Urinary bladder (tissue), 4 donors: ENCODE measurements around the gene TNFAIP1. TPM values are rescaled to one million over a fixed set of nuclear protein-coding genes. Genes with fewer than 3 reads are reported as not detected.
"Not testable (repeated sequence)": the region's sequence is repeated elsewhere in the genome, so short reads cannot be mapped to it uniquely, and the experiment has no call there.

Source experiments
- DNase-seq: peaks from one replicate; pipeline ENCODE4 v3.0.0-alpha.2; 2015; ENCODE audit errors: extremely low spot score
- H3K27ac ChIP-seq: one replicate; pipeline ENCODE4 v1.5.1; 2013; ENCODE audit warnings: low read depth, mild to moderate bottlenecking, moderate library complexity
- H3K36me3 ChIP-seq: one replicate; pipeline ENCODE4 v1.6.1; 2013; ENCODE audit warnings: mild to moderate bottlenecking, moderate library complexity; ENCODE audit not compliant: insufficient read depth
- H3K4me1 ChIP-seq: one replicate; pipeline ENCODE4 v1.6.1; 2013; ENCODE audit warnings: mild to moderate bottlenecking, moderate library complexity; ENCODE audit not compliant: insufficient read depth
- H3K4me3 ChIP-seq: one replicate; pipeline ENCODE4 v1.5.1; 2013; ENCODE audit warnings: low read depth, low read length
- WGBS: extraction: QIAGEN DNeasy Blood & Tissue Kit; methylation state at CpG from one replicate; pipeline ENCODE4 v1.1.7; 2013; 5-methylcytosine and 5-hydroxymethylcytosine counted together
- polyA plus RNA-seq: library from polyadenylated mRNA; stranded (reverse); fragments of 200-250 nt; gene quantifications from one replicate; pipeline ENCODE4 v1.2.3, GENCODE V29; 2013
- total RNA-seq: library from RNA; depleted of rRNA; stranded (reverse); fragments of >200 nt; gene quantifications from one replicate; pipeline ENCODE4 v1.2.3, GENCODE V29; 2014
- donor health status: healthy with polysubstance abuse.
- donor health status: healthy.

Gene TNFAIP1, protein sequence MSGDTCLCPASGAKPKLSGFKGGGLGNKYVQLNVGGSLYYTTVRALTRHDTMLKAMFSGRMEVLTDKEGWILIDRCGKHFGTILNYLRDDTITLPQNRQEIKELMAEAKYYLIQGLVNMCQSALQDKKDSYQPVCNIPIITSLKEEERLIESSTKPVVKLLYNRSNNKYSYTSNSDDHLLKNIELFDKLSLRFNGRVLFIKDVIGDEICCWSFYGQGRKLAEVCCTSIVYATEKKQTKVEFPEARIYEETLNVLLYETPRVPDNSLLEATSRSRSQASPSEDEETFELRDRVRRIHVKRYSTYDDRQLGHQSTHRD
- total RNA-seq (20.4 TPM), polyA plus RNA-seq (27.2 TPM)

DNA sequence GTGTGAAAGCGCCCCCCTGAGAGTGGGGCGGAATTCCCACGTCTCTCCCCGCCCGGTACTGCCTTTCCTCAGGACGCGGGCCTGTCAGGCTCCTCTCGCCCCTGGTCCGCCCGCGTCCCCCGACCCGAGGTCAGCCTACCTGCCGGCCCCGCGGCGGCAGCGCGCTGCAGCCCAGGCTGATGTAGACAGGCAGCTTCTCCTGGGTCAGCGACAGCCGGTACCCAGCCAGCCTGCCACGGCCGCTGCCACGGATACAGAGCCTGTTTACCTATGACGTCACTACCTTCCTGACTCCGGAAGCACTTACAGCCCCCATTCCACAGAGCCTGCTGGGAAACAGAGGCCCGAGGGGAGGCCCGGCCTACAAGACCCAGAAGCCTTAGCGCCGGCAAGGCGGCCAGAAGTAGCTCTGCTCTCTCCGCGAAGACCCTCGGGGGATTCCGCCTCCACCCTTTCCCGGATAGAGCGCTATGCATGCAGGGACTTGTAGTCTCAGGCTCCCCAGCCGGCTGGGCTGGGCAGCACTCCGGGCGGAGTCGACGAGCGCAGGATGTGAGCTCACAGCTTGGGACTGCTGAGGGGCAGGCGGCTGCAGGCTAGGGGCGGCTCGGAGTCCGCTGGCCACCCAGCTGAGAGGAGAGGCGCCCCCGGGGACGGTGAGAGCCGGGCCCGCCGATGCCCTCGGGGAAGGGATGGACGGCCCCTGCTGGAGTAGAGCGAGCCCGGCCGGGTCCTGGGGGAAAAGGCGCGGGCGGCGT, at the start of gene TNFAIP1, which contains the start of gene IFT20:
TSS of gene TNFAIP1 (plus strand) at position 561 of the 758 bp plus-strand sequence. CDS start 3,761 bp downstream, outside the sequence.
TSS of gene IFT20 (minus strand) at position 272 of the 758 bp plus-strand sequence. CDS start 3,487 bp downstream, outside the sequence.
- peak within 1 kb of the TSS; percentile 82 for H3K27ac ChIP-seq
- DNase-seq = peak; percentile 99
- H3K4me1 ChIP-seq = no peaks in the 10 kb centered on the region
- peak within 1 kb of the TSS; percentile 78 for H3K4me3 ChIP-seq
- H3K36me3 ChIP-seq = peaks cover 4% of the 10 kb centered on the region
- WGBS = under 1% methylated on average over 62 of the region's 62 CpGs

DNA sequence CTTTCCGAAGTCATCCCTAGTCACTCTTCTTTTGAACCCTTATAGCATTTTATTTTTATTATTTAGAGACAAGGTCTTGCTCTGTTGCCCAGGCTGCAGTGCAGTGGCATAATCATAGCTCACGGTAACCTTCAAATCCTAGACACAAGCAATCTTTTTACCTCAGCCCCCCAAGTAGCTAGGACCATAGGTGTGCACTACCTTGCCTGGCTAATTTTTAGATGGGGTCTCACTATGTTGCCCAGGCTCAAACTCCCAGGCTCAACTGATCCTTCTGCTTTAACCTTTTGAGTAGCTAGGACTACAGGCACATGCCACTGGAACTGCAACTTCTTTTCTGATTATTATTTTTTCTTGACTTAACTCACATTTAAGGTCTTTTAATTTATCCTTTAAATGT, 49.6 kb upstream of the TNFAIP1 start:
- no peak overlapping the region for H3K27ac ChIP-seq
- WGBS = 48% methylated on average over 2 of the region's 2 CpGs
- DNase-seq = no peak
- H3K4me1 ChIP-seq = no peaks in the 10 kb centered on the region
- no peak overlapping the region for H3K4me3 ChIP-seq
- H3K36me3 ChIP-seq = no peaks in the 10 kb centered on the region

DNA sequence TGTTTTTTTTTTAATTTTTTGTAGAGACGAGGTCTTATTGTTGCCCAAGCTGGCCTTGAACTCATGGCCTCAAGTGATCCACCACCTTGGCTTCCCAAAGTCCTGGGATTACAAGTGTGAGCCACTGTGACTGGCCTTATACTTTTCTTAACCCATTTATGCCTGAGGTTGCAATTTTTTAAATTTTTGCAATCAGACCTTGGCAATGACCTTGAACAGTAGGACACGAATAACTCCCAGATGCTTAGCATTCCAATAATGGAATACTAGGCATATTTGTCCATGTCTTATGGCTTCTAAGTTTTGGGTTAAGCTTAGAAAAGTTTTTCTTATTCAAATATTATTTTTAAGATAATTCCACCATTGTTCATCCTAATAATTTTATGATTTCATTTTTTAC, 44.9 kb upstream of the TNFAIP1 start:
- no peak overlapping the region for H3K4me3 ChIP-seq
- no peaks in the 10 kb centered on the region for H3K4me1 ChIP-seq
- no peaks in the 10 kb centered on the region for H3K36me3 ChIP-seq
- WGBS = 70% methylated on average over 2 of the region's 2 CpGs
- no peak for DNase-seq
- no peak overlapping the region for H3K27ac ChIP-seq

DNA sequence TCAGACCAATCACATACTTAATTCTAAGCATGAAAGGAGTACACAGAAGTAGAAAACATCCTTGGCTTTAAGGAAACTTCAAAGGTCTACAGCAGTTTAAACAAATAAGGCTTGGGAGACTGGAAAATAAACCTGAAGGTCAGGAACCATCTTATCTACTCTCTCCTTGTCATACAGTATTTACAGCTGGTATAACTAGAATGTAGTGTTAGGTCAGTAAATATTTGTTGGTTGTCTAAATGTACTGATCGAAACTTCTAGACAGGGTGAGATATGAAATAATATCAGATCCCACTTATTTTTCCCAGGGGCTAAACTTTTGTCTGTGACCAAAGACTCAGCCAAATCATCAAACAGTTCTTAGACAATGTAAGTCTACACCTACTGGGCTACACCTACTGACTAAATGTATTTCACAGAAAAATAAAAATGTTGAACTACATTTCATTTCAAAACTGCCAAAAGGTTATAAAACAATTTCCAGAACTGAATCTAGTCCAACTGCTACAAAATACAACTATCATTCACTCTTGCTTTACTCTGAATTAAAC, 43.7 kb upstream of the TNFAIP1 start:
- no peak for DNase-seq
- Histone ChIP-seq H3K36me3 (no peaks in the 10 kb centered on the region), H3K27ac (no peak overlapping the region), H3K4me1 (no peaks in the 10 kb centered on the region), H3K4me3 (no peak overlapping the region)
- WGBS = 54% methylated on average over 1 of the region's 1 CpG

DNA sequence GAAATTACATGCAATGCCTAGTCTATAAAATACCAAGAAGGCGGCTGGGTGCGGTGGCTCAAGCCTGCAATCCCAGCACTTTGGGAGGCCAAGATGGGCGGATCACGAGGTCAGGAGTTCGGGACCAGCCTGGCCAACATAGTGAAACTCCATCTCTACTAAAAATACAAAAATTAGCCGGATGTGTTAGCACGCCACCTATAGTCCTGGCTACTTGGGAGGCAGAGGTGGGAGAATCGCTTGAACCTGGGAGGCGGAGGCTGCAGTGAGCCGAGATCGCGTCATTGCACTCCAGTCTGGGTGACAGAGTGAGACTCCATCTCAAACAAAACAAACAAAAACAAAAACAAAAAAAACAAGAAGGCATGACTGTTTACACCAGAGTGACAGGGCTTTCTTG, 42.7 kb upstream of the TNFAIP1 start:
- H3K4me1 ChIP-seq, H3K27ac ChIP-seq, H3K36me3 ChIP-seq, DNase-seq, H3K4me3 ChIP-seq: not testable (repeated sequence)
- WGBS = 78% methylated on average over 12 of the region's 12 CpGs

DNA sequence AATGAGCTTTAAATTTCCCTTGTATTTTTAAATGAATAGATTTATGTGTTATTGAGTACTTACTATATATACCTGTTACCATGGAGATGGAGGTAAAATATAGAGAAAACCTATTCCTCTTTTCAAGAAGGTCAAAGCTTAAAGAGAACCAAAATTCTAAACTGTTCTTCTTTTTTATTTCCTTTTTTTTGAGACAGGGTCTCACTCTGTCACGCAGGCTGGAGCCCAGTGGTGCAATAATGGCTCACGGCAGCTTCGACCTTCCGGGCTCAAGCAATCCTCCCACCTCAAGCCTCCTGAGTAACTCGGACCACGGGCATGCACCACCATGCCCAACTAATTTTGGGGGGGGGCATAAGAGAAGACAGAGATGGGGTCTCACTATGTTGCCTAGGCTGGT, 41.6 kb upstream of the TNFAIP1 start:
- Histone ChIP-seq H3K36me3 (no peaks in the 10 kb centered on the region), H3K27ac (no peak overlapping the region), H3K4me3 (no peak overlapping the region), H3K4me1 (no peaks in the 10 kb centered on the region)
- DNase-seq = no peak
- WGBS = 87% methylated on average over 6 of the region's 6 CpGs

DNA sequence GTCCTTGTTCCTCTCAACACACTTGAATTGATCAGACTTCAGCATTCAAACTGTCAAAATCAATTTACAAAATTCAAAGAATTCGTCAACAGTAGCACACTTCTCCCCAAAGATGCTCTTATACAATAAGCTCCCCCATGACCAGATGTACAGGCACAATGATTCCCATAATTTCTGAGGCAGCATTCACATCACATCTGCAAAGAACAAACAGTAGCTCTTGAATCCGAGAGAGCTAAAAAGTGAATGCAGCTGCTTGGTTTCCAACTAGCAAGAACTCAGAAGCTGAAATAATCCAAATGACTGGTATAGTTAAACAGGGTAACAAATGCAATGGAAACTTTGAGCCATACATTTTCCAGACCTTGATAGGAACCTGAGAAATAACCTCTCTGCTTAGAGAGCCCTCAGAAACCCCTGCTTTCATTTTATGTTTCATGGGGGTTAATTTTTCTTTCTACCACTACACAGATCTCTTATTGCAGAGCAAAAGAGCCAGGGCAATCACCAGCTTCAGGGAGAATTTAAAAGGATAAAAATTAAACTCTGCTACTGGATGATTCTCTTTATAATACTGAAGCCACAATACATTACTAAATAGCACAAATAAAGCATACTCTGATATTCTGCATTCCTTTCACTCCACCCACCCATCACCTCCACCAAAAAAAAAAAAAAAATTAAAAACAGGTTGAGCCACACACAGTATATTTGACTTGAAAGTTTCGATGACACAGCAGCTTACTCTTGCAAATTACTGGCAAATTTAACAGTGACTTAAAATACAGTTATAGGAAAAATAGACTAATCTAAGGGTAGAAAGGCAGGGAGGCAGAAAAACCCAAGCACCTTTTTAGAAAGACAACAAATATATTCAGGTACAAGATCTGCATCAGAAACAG, 39.6 kb upstream of the TNFAIP1 start:
- Histone ChIP-seq H3K4me3 (no peak overlapping the region), H3K27ac (no peak overlapping the region), H3K36me3 (no peaks in the 10 kb centered on the region), H3K4me1 (no peaks in the 10 kb centered on the region)
- WGBS = 63% methylated on average over 3 of the region's 3 CpGs
- no peak for DNase-seq

DNA sequence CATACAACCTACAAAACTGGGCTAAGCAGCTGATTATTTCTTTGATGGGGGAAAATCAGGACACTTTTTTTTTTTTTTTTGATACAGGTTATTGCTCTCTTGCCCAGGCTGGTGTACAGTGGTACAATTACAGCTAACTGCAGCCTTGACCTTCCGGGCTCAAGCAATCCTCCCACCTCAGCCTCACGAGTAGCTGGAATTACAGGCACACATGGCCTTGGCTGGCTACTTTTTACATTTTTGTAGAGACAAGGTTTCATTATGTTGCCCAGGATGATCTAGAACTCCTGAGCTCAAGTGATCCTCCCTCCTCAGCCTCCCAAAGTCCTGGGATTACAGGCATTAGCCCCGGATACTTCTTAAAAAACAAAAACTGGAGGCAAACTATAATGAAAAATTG, 37.1 kb upstream of the TNFAIP1 start:
- 77% methylated on average over 3 of the region's 3 CpGs for WGBS
- DNase-seq = no peak

DNA sequence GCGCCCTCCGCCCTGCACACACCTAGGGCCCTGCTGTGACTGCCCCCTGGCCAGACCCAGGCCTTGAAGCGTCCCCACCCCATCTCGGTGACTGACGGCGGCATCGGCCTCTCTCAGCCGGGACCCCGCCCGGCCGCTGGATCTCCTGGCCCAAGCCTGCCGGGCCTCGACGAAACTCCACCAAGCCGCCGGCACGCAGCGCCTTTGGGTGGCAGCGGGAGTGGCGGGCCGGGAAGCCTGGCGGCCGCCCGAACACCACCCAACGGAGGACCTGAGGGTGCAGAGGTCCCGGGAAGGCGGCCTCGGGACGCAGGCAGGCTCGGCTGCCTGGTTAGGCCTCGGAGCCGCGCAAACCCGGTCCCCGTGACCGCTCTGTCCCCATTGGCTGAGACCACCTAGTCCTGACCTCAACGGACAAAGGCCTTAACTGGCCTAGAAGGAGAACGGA, 28.6 kb upstream of the TNFAIP1 start:
- Histone ChIP-seq H3K4me3 (no peak overlapping the region), H3K4me1 (no peaks in the 10 kb centered on the region), H3K27ac (no peak overlapping the region), H3K36me3 (no peaks in the 10 kb centered on the region)
- no peak for DNase-seq
- 21% methylated on average over 38 of the region's 38 CpGs for WGBS

More for the DNA sequence above, 37.1 kb upstream of the TNFAIP1 start:
- Histone ChIP-seq H3K4me1 (no peaks in the 10 kb centered on the region), H3K27ac (no peak overlapping the region), H3K36me3 (no peaks in the 10 kb centered on the region), H3K4me3 (no peak overlapping the region)

DNA sequence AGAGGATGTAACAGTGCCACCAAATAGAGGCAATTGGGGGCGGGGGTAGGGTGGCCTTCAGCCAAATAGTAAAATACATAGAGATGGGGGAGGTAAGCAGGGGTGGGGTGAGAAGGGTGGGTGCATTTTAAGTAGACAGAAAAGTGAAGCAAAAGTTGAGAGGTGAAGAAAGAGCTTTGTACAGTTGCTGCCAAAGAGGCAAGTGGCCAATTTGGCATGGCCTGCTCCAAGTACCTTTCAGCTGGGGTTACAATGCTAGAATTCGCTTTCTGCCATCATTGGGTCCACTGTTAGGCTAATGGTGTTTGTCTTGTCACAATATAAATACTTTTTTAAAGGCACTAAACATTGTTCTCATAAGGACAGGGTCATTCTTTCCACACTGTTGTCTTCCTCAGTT, 21.7 kb upstream of the TNFAIP1 start:
- WGBS = 85% methylated on average over 2 of the region's 2 CpGs
- DNase-seq = no peak
- Histone ChIP-seq H3K4me3 (no peak overlapping the region), H3K36me3 (no peaks in the 10 kb centered on the region), H3K27ac (no peak overlapping the region), H3K4me1 (no peaks in the 10 kb centered on the region)

DNA sequence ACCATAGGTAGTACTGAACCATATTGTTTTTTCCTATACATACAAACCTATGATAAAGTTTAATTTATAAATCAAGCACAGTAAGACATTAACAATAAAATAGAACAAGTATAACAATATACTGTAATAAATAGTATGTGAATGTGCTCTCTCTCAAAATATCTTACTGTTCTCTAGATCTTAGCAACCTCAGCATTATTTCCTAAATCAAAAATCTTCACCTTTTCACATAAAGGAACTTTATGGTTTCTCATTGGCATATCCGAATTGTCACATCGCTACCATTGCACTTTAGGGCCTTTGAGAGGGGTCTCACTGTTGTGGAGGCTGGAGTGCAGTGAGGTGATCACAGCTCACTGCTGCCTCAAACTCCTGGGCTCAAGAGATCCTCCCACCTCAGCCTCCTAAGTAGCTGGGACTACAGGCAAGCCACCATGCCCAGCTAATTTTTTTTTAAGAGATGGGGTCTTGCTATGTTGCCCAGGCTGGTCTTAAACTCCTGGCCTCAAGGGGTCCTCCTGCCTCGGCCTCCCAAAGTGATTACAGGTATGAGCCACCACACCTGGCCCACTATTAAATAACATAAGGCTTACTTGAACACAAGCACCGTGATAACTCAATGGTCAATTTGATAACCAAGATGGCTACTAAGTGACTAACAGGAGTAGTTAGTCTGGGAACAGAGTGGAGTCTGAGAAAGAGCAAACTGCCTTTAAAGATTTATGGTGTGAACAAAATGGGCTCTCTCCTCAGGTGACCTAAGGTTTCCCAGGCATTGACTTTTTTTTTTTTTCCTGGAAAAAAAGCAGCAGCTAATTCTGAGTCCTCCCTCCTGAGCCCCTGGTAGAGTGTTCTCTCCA, 19.5 kb upstream of the TNFAIP1 start:
- WGBS = 93% methylated on average over 4 of the region's 4 CpGs
- no peak for DNase-seq

DNA sequence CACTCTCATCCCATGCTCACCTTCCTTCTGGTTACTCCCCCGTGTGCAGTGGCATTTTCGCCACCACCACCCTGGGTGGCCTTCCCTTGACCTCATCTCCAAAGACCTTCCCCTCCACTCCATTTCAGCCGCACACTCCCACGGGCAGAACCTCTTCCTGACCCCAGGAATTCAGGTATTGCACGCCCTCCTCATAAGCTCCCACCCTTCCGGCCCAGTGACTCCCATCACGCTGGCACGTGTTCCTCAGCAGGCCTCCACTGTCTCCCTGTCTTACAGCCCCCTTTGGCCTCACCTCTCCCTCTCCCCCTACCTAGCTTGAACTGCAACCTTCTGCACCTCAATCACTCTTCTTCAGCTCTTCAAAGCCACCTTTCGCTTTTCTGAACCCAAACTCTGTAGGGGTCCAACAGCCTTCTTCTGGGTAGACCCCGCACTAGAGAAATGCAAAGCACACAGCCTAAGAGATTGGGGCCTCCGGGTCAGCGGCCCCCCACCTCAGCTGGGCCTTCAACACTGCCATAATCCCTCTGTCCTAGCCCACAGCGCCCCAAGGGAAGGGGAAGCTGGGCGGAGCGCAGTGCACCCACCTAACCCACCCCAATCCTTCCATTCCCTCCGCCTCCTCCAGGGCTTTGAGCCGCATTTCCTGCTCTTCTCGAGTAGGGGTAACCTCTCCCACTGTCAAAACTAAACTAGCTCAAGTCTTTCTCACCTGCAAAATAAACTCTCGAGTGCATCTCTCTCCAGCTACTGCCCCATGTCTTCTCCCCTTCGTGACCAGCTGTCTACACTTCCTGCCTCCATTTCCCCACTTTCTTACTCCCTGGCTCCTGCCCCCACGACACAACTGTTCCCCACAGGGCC, 18.2 kb upstream of the TNFAIP1 start:
- Histone ChIP-seq H3K36me3 (no peaks in the 10 kb centered on the region), H3K4me1 (no peaks in the 10 kb centered on the region), H3K4me3 (no peak overlapping the region), H3K27ac (no peak overlapping the region)
- 81% methylated on average over 21 of the region's 21 CpGs for WGBS
- no peak for DNase-seq

More for the DNA sequence above, 19.5 kb upstream of the TNFAIP1 start:
- H3K4me1 ChIP-seq = no peaks in the 10 kb centered on the region
- no peaks in the 10 kb centered on the region for H3K36me3 ChIP-seq
- H3K4me3 ChIP-seq = no peak overlapping the region
- H3K27ac ChIP-seq = no peak overlapping the region
